ENCODE data around the gene TLDC2.

TLDC2 gene

DNA sequence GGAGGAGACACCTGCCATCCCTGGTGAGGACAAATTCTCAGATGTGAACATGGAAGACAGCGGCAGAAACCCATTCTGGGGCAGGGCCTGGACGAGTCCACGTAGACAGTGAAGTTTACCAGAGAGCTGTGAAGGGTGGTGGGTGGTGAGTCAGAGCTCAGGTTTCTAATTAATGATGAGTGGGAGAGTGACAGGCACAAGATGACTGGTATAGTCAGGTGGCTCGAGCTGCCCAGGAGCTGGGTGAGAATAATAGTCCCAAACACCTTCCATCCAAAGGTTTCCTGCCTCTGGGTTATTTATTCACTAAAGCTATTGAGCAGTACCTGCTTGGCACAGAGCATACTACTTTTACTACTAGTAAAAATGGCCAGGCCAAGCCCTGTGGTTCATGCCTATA is 6.0 kb downstream of the TLDC2 start:
- TF ChIP-seq, protein P1, sequence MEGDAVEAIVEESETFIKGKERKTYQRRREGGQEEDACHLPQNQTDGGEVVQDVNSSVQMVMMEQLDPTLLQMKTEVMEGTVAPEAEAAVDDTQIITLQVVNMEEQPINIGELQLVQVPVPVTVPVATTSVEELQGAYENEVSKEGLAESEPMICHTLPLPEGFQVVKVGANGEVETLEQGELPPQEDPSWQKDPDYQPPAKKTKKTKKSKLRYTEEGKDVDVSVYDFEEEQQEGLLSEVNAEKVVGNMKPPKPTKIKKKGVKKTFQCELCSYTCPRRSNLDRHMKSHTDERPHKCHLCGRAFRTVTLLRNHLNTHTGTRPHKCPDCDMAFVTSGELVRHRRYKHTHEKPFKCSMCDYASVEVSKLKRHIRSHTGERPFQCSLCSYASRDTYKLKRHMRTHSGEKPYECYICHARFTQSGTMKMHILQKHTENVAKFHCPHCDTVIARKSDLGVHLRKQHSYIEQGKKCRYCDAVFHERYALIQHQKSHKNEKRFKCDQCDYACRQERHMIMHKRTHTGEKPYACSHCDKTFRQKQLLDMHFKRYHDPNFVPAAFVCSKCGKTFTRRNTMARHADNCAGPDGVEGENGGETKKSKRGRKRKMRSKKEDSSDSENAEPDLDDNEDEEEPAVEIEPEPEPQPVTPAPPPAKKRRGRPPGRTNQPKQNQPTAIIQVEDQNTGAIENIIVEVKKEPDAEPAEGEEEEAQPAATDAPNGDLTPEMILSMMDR (IDR thresholded peaks at IDR 0.05; ENCODE audit: borderline replicate concordance, insufficient read depth, low read depth, low read length): no peak
- H3K4me3 ChIP-seq (ENCODE audit: low read depth, low read length): no peak overlapping the region

DNA sequence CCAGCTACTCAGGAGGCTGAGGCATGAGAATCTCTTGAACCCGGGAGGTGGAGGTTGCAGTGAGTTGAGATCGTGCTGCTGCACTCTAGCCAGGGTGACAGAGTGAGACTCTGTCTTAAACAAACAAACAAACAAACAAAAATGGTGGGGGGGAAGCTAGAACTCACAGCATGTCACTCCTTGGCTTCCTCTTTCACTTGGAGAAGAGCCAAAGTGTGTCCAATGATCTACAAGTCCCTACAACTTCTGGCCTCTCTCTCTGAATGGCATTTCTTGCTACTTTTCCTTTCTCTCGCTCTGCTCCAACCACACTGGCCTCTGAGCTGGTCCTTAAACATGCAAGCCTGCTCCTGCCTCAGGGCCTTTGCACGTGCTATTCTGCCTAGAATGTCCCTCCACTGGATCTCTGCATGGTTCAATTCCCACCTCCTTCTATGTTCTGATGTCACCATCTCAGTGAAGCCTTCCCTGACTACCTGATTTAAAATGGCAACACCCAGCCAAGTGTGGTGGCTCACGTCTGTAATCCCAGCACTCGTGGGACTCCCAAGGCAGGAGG is 8.1 kb downstream of the TLDC2 start:
- TF ChIP-seq, protein P1 (IDR thresholded peaks at IDR 0.05; ENCODE audit: borderline replicate concordance, insufficient read depth, low read depth, low read length): no peak
- H3K4me3 ChIP-seq (ENCODE audit: low read depth, low read length): no peak overlapping the region

DNA sequence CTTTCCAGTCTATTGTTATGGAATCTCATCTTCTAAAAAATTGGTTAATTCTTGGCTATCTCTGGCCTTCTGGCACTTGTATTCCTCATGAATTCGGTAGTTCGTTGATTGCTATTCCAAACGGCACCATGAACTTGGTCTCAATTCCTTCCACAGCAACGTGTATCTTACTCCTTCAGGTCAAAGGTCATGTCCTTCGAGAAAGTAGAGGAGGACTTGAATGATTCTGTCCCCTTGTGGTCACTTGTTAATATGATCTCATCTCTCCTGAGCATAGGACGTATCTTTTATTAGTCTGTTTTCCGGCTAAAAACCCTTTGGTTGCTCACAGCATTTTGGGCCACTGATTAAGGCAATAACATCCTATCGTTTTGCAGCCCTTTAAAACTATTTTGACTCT is 9.4 kb downstream of the TLDC2 start:
- TF ChIP-seq, protein P1 (IDR thresholded peaks at IDR 0.05; ENCODE audit: borderline replicate concordance, insufficient read depth, low read depth, low read length): no peak
- H3K4me3 ChIP-seq (ENCODE audit: low read depth, low read length): no peak overlapping the region

DNA sequence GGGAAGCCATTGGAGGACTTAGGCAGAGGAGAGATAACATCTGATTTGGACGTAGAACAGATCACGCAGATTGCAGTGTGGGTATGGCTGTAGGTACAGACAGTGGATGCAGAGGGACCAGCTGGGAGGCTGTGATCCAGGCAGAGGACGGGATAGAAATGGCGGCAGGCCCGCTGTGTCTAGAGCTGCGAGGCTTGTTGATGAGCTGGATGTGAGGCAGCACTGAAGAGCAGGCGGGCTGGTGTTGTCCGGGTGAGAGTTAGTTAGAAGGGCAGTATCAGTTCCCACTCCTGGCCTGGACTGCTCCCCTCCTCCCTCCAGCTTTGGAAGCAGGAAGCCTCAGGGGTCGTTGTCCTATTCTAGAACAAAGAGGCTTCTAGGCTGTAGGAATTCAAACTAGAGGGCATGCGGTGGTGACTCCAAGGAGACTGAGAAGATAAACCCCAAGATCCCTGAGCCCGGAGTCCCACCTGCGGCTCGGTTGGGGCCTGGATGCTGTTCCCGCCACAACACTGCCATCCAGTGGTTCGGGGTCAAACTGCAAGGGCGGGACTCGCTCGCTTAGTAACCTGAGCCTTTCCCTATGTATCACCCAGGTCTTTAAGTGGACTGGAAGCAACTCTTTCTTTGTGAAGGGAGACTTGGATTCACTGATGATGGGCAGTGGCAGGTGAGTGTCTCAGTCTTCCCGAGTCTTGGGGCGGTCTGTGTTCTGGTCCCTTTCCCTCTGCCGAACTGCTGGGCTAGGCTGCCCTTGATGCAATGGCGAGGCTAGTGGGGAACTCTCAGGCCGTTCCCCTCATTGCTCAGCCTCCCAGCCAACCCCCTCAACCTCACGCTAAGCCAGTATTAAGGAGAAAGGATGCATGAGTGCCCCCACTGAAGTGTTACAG is 11.2 kb downstream of the TLDC2 start:
- H3K4me3 ChIP-seq (ENCODE audit: low read depth, low read length): no peak overlapping the region
- TF ChIP-seq, protein P1 (IDR thresholded peaks at IDR 0.05; ENCODE audit: borderline replicate concordance, insufficient read depth, low read depth, low read length): peak; percentile 96

DNA sequence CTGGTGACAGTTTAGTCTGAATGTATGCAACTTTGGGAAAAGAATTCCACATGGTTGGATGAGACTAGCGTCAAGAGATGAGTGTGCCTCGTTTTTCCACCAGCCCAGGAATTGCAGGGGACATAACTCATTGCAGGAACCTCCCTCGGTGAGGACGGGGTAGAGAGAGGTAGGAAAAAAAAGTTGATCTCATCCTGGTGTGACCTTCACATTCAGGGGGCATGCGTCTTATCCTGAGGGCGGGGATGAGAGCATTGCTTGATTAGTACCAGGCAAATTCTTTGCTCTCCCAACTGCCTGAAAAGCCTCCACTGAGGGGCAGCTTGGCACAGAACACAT is 11.8 kb downstream of the TLDC2 start:
- H3K4me3 ChIP-seq (ENCODE audit: low read depth, low read length): no peak overlapping the region
- TF ChIP-seq, protein P1 (IDR thresholded peaks at IDR 0.05; ENCODE audit: borderline replicate concordance, insufficient read depth, low read depth, low read length): no peak

DNA sequence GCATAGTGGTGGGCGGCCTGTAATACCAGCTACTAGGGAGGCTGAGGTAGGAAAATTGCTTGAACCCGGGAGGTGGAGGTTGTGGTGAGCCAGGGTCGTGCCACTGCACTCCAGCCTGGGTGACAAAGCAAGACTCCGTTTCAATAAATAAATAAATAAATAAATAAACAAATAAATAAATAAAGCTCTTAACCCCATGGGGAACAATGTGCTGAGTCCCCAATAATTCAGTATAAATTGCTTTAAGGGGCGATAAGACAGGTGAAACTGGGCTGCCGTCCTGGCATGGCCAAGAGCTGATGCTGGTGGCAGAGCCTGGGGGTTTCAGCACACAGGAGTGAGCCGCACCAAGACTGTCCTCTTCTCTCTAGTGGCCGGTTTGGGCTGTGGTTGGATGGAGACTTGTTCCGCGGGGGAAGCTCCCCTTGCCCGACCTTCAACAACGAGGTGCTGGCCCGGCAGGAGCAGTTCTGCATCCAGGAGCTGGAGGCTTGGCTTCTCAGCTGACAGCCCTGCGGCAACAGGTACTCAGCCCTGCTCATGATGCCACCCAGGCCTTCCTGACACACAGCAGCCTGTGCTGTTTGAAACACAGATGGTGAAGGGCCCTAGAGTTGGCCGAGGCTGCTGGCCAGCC is 13.1 kb downstream of the TLDC2 start:
- H3K4me3 ChIP-seq (ENCODE audit: low read depth, low read length): no peak overlapping the region
- TF ChIP-seq, protein P1 (IDR thresholded peaks at IDR 0.05; ENCODE audit: borderline replicate concordance, insufficient read depth, low read depth, low read length): no peak
